ENCODE measurements around the gene FIG4.

- TF ChIP-seq CTCF (IDR thresholded peaks at IDR 0.05) (no peak), POLR2AphosphoS5 (IDR thresholded peaks at IDR 0.05; ENCODE audit: insufficient read depth in 1 of 2, low read depth in 1 of 2) (no peak), POLR2A (IDR thresholded peaks at IDR 0.05) (no peak)
Observed at GRCh38 chr6:109713097-109713496, 22.0 kb downstream of the FIG4 start.

Measured in vagina (tissue), 2 donors.